NCI-H1436 treated with DMSO at 0.1 percent for 48 hours (cell line): ENCODE measurements around the gene SFI1.
"Not testable (repeated sequence)": the region's sequence is repeated elsewhere in the genome, so short reads cannot be mapped to it uniquely, and the experiment has no call there.

Source experiments
- DNase-seq: peaks from one replicate; lab custom pipeline; 2025; lab: John Stamatoyannopoulos, UW

Gene SFI1

GRCh38 chr22:31637891-31638618, 141.7 kb downstream of the SFI1 start:
- DNase-seq: no peak

GRCh38 chr22:31639436-31640039, 143.2 kb downstream of the SFI1 start:
- DNase-seq: no peak

GRCh38 chr22:31646186-31647019, 150.1 kb downstream of the SFI1 start:
- no peak for DNase-seq

- no peak for DNase-seq
Observed at GRCh38 chr22:31647066-31647465, 150.7 kb downstream of the SFI1 start.

GRCh38 chr22:31647523-31648320, 151.4 kb downstream of the SFI1 start:
- no peak for DNase-seq

GRCh38 chr22:31650391-31650790, 154.1 kb downstream of the SFI1 start:
- DNase-seq: no peak

GRCh38 chr22:31651664-31652063, 155.3 kb downstream of the SFI1 start:
- no peak for DNase-seq

GRCh38 chr22:31652088-31652487, 155.8 kb downstream of the SFI1 start:
- DNase-seq: no peak

GRCh38 chr22:31652911-31653684, 156.8 kb downstream of the SFI1 start:
- no peak for DNase-seq

- DNase-seq: no peak
Observed at GRCh38 chr22:31653944-31654343, 157.6 kb downstream of the SFI1 start.

- DNase-seq: no peak
Observed at GRCh38 chr22:31654408-31654807, 158.1 kb downstream of the SFI1 start.

- no peak for DNase-seq
Observed at GRCh38 chr22:31659246-31659645, 162.9 kb downstream of the SFI1 start.

GRCh38 chr22:31660860-31661341, 164.6 kb downstream of the SFI1 start:
- not testable (repeated sequence) for DNase-seq

- peak; percentile 83 for DNase-seq
Observed at GRCh38 chr22:31661851-31662667, 165.7 kb downstream of the SFI1 start, which contains the start of gene PISD. Gene PISD, minus strand, starts transcription at chr22:31662215. Its CDS starts 7 bp downstream, at chr22:31662208.

GRCh38 chr22:31662668-31663037, 166.3 kb downstream of the SFI1 start:
- DNase-seq: no peak
